Thyroid gland (tissue), 4 donors: ENCODE data around the gene PISD.

Experiments
- POLR2A ChIP-seq, 2 donors: fragments of 450-650 bp; IDR thresholded peaks; one replicate each; pipeline ENCODE4 v1.6.1; 2017; ENCODE audit warnings: antibody characterized with exemption in 2 of 2, mild to moderate bottlenecking in 2 of 2, moderate library complexity in 1 of 2
- TF ChIP-seq, protein P1 (sequence below), 6 experiments: fragments of 200-600 bp in 3 of 6; fragments of 450-650 bp in 3 of 6; sonication (generic) in 3 of 6; IDR thresholded peaks; one replicate each; pipeline ENCODE4 v1.5.1; 2016 to 2019; ENCODE audit warnings: antibody characterized with exemption in 6 of 6, mild to moderate bottlenecking in 2 of 6, inconsistent platforms in 1 of 6, moderate library complexity in 1 of 6

GRCh38 chr22:31613286-31613903 lies 48.6 kb downstream of the PISD start:
- TF ChIP-seq POLR2A (IDR thresholded peaks at IDR 0.05) = no peak
- TF ChIP-seq, protein P1, sequence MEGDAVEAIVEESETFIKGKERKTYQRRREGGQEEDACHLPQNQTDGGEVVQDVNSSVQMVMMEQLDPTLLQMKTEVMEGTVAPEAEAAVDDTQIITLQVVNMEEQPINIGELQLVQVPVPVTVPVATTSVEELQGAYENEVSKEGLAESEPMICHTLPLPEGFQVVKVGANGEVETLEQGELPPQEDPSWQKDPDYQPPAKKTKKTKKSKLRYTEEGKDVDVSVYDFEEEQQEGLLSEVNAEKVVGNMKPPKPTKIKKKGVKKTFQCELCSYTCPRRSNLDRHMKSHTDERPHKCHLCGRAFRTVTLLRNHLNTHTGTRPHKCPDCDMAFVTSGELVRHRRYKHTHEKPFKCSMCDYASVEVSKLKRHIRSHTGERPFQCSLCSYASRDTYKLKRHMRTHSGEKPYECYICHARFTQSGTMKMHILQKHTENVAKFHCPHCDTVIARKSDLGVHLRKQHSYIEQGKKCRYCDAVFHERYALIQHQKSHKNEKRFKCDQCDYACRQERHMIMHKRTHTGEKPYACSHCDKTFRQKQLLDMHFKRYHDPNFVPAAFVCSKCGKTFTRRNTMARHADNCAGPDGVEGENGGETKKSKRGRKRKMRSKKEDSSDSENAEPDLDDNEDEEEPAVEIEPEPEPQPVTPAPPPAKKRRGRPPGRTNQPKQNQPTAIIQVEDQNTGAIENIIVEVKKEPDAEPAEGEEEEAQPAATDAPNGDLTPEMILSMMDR (IDR thresholded peaks at IDR 0.05) = no peak
